ENCODE results near the gene ICE2. TPM values are rescaled to one million over a fixed set of nuclear protein-coding genes. Genes with fewer than 3 reads are reported as not detected.

The ICE2 gene
- total RNA-seq, 3 donors from 2014 or later (not counting 1 experiment from before 2014, with no cell fraction given): 21.7 to 36.7 (median 32.9) TPM

- peak overlapping the region; percentile 61 to 71 for H3K27ac Mint-ChIP-seq
- H3K9me3 ChIP-seq (ENCODE audit: control insufficient read depth, insufficient read depth, low read length): no peaks in the 10 kb centered on the region
- H3K4me1 Mint-ChIP-seq: peaks cover 49 to 64% of the 10 kb centered on the region in 2 donors
- peaks cover 21% of the 10 kb centered on the region for H3K36me3 ChIP-seq (ENCODE audit: control insufficient read depth, insufficient read depth, low read length)
- H3K36me3 Mint-ChIP-seq: peaks cover 6% of the 10 kb centered on the region
- no peaks in the 10 kb centered on the region for H3K9me3 Mint-ChIP-seq
- H3K27ac ChIP-seq (ENCODE audit: low read length): no peak overlapping the region
- H3K4me1 ChIP-seq (ENCODE audit: control insufficient read depth, insufficient read depth, low read length): peaks cover 8% of the 10 kb centered on the region
- TF ChIP-seq CTCF (IDR thresholded peaks at IDR 0.05): no peak
- ATAC-seq: no peak
- H3K27me3 Mint-ChIP-seq (ENCODE audit: low read depth in 2 of 2): no peaks in the 10 kb centered on the region
- no peak overlapping the region for H3K4me3 ChIP-seq (ENCODE audit: low read length)
- H3K4me3 Mint-ChIP-seq: no peak overlapping the region
- intact Hi-C loops (cut with micrococcal nuclease): no loop called here
- WGBS (ENCODE audit: insufficient coverage): 94% methylated on average over 5 of the region's 8 CpGs
- no peaks in the 10 kb centered on the region for H3K27me3 ChIP-seq (ENCODE audit: control insufficient read depth, insufficient read depth, low read length)
- no peak for DNase-seq
Observed at GRCh38 chr15:60518511-60518910, 39.6 kb upstream of the ICE2 start.

DNA sequence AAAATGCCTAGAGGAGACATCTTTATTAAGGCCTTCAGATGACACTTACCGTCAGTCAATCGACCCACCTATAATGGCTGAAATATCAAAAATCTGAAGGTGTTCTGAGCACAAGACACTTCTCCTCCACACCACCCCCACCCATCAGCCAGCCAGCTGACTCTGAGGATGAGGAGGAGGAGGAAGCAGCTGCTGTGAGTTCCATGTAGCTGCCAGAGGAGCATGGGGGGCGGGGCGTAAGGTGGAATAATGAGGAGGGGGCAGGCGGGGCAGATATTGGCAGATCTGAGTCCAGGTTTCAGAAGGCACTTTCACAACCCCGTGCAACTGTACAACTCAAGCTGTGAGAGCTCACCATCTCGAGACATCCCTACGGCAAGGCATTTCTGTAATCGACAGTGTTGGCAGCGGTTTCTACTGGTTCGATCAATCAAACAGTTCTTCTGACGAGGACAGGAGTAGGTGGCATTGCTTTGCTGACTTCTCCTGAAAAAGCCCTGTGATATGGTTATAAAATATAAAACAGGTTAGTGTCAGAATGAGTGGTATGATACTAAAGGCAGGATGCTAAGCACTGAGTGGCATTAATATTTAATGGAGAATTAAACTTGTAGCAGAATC, 35.4 kb upstream of the ICE2 start:
- Histone ChIP-seq H3K27ac (ENCODE audit: low read length) (no peak overlapping the region), H3K27me3 (ENCODE audit: control insufficient read depth, insufficient read depth, low read length) (no peaks in the 10 kb centered on the region), H3K4me3 (ENCODE audit: low read length) (no peak overlapping the region), H3K9me3 (ENCODE audit: control insufficient read depth, insufficient read depth, low read length) (no peaks in the 10 kb centered on the region), H3K36me3 (ENCODE audit: control insufficient read depth, insufficient read depth, low read length) (peaks cover 59% of the 10 kb centered on the region), H3K4me1 (ENCODE audit: control insufficient read depth, insufficient read depth, low read length) (peaks cover 7% of the 10 kb centered on the region)
- Mint-ChIP-seq H3K4me3 (no peak overlapping the region), H3K4me1 (peaks cover 30 to 54% of the 10 kb centered on the region in 2 donors), H3K9me3 (no peaks in the 10 kb centered on the region), H3K27me3 (ENCODE audit: low read depth in 2 of 2) (no peaks in the 10 kb centered on the region), H3K27ac (peak overlapping the region; percentile 68 to 86), H3K36me3 (peaks cover 27% of the 10 kb centered on the region)
- DNase-seq: no peak
- TF ChIP-seq CTCF (IDR thresholded peaks at IDR 0.05): no peak
- no peak for ATAC-seq
- 97% methylated on average over 11 of the region's 12 CpGs for WGBS (ENCODE audit: insufficient coverage)
- intact Hi-C loops (cut with micrococcal nuclease): no loop called here

GRCh38 chr15:60513676-60514075, 34.7 kb upstream of the ICE2 start:
- H3K4me1 Mint-ChIP-seq: peaks cover 24 to 49% of the 10 kb centered on the region in 2 donors
- no peak for TF ChIP-seq CTCF (IDR thresholded peaks at IDR 0.05)
- Histone ChIP-seq H3K27ac (ENCODE audit: low read length) (no peak overlapping the region), H3K27me3 (ENCODE audit: control insufficient read depth, insufficient read depth, low read length) (no peaks in the 10 kb centered on the region), H3K36me3 (ENCODE audit: control insufficient read depth, insufficient read depth, low read length) (peaks cover 65% of the 10 kb centered on the region), H3K4me1 (ENCODE audit: control insufficient read depth, insufficient read depth, low read length) (peaks cover 7% of the 10 kb centered on the region), H3K4me3 (ENCODE audit: low read length) (no peak overlapping the region), H3K9me3 (ENCODE audit: control insufficient read depth, insufficient read depth, low read length) (no peaks in the 10 kb centered on the region)
- 93% methylated on average over 7 of the region's 7 CpGs for WGBS (ENCODE audit: insufficient coverage)
- ATAC-seq: no peak
- no peaks in the 10 kb centered on the region for H3K27me3 Mint-ChIP-seq (ENCODE audit: low read depth in 2 of 2)
- H3K4me3 Mint-ChIP-seq: no peak overlapping the region
- no peaks in the 10 kb centered on the region for H3K9me3 Mint-ChIP-seq
- intact Hi-C loops (cut with micrococcal nuclease): no loop called here
- H3K36me3 Mint-ChIP-seq: peaks cover 27% of the 10 kb centered on the region
- peak overlapping the region; percentile 68 to 86 for H3K27ac Mint-ChIP-seq
- no peak for DNase-seq

- Histone ChIP-seq H3K27ac (ENCODE audit: low read length) (no peak overlapping the region), H3K9me3 (ENCODE audit: control insufficient read depth, insufficient read depth, low read length) (no peaks in the 10 kb centered on the region), H3K4me1 (ENCODE audit: control insufficient read depth, insufficient read depth, low read length) (peaks cover 3% of the 10 kb centered on the region), H3K27me3 (ENCODE audit: control insufficient read depth, insufficient read depth, low read length) (no peaks in the 10 kb centered on the region), H3K4me3 (ENCODE audit: low read length) (no peak overlapping the region), H3K36me3 (ENCODE audit: control insufficient read depth, insufficient read depth, low read length) (peaks cover 63% of the 10 kb centered on the region)
- WGBS (ENCODE audit: insufficient coverage): 99% methylated on average over 4 of the region's 4 CpGs
- peaks cover 24 to 49% of the 10 kb centered on the region in 2 donors for H3K4me1 Mint-ChIP-seq
- H3K4me3 Mint-ChIP-seq: no peak overlapping the region
- H3K9me3 Mint-ChIP-seq: no peaks in the 10 kb centered on the region
- DNase-seq (no peak), ATAC-seq (no peak)
- intact Hi-C loops (cut with micrococcal nuclease): no loop called here
- H3K36me3 Mint-ChIP-seq: peaks cover 27% of the 10 kb centered on the region
- peak overlapping the region; percentile 70 to 86 for H3K27ac Mint-ChIP-seq
- H3K27me3 Mint-ChIP-seq (ENCODE audit: low read depth in 2 of 2): no peaks in the 10 kb centered on the region
- no peak for TF ChIP-seq CTCF (IDR thresholded peaks at IDR 0.05)
Observed at GRCh38 chr15:60512937-60513336, 34.0 kb upstream of the ICE2 start.

Measured in natural killer cell (primary cell).